AG04450 (cell line): ENCODE data around the gene CCDC88C. TPM values are rescaled to one million over a fixed set of nuclear protein-coding genes. Genes with fewer than 3 reads are reported as not detected.

Experiments used
- CTCF ChIA-PET: fragments of 300-600, 350-600 bp; formaldehyde crosslinking; extraction: SDS; loops from one replicate; lab custom pipeline; 2022; ENCODE audit warnings: antibody characterized with exemption, inconsistent platforms; lab: Charles Lee
- POLR2A ChIA-PET: fragments of 350-600 bp; formaldehyde crosslinking; extraction: SDS; loops from one replicate; lab custom pipeline; 2021; ENCODE audit warnings: antibody characterized with exemption, inconsistent platforms; lab: Yijun Ruan, JAX
- DNase-seq: peaks from one replicate; pipeline ENCODE4 v3.0.0-alpha.2; 2011; ENCODE audit warnings: low read depth, low spot score
- H3K27ac ChIP-seq: one replicate; pipeline ENCODE4 v1.5.1; 2012; ENCODE audit warnings: low read depth, low read length, control low read depth
- H3K27me3 ChIP-seq: one replicate; pipeline ENCODE4 v1.6.0; 2012; ENCODE audit warnings: low read length; ENCODE audit not compliant: control insufficient read depth, insufficient read depth
- H3K4me3 ChIP-seq: 2 replicates; pipeline ENCODE4 v1.5.1; 2011; ENCODE audit warnings: mild to moderate bottlenecking, low read depth, low read length, control low read depth
- H3K9me3 ChIP-seq: 2 replicates; pipeline ENCODE4 v1.5.1; 2012; ENCODE audit warnings: low read length; ENCODE audit not compliant: control insufficient read depth, insufficient read depth
- polyA plus RNA-seq: library from polyadenylated mRNA; depleted of rRNA; stranded (reverse); fragments of >200 nt; gene quantifications from 2 replicates; pipeline ENCODE4 v1.2.3, GENCODE V29; 2011
- TF ChIP-seq, protein P1 (sequence below): IDR thresholded peaks from 2 replicates; pipeline ENCODE4 v1.5.1; 2011; ENCODE audit warnings: low read depth, low read length, control low read depth, inconsistent platforms

The CCDC88C gene
- polyA plus RNA-seq, 1 experiment = 0.01 TPM

GRCh38 chr14:91299121-91300115, 118.2 kb downstream of the CCDC88C start:
- Histone ChIP-seq H3K27me3 (peaks cover 4% of the 10 kb centered on the region), H3K4me3 (no peak overlapping the region), H3K27ac (no peak overlapping the region), H3K9me3 (no peaks in the 10 kb centered on the region; the same call in 1 of the 2 replicates)
- ChIA-PET CTCF (interaction anchor here (1.3 kb wide), 1 partner anchor 122 kb away, joined by 4 read pairs; no protein-coding TSS in a partner anchor), POLR2A (no interaction called here)
- no peak for DNase-seq
- TF ChIP-seq, protein P1, sequence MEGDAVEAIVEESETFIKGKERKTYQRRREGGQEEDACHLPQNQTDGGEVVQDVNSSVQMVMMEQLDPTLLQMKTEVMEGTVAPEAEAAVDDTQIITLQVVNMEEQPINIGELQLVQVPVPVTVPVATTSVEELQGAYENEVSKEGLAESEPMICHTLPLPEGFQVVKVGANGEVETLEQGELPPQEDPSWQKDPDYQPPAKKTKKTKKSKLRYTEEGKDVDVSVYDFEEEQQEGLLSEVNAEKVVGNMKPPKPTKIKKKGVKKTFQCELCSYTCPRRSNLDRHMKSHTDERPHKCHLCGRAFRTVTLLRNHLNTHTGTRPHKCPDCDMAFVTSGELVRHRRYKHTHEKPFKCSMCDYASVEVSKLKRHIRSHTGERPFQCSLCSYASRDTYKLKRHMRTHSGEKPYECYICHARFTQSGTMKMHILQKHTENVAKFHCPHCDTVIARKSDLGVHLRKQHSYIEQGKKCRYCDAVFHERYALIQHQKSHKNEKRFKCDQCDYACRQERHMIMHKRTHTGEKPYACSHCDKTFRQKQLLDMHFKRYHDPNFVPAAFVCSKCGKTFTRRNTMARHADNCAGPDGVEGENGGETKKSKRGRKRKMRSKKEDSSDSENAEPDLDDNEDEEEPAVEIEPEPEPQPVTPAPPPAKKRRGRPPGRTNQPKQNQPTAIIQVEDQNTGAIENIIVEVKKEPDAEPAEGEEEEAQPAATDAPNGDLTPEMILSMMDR = no peak

GRCh38 chr14:91298576-91298975, 119.0 kb downstream of the CCDC88C start:
- CTCF ChIA-PET = interaction anchor here (1.3 to 1.9 kb wide), 2 partner anchors 25 to 121 kb away, joined by 4 to 5 read pairs; no protein-coding TSS in a partner anchor

DNA sequence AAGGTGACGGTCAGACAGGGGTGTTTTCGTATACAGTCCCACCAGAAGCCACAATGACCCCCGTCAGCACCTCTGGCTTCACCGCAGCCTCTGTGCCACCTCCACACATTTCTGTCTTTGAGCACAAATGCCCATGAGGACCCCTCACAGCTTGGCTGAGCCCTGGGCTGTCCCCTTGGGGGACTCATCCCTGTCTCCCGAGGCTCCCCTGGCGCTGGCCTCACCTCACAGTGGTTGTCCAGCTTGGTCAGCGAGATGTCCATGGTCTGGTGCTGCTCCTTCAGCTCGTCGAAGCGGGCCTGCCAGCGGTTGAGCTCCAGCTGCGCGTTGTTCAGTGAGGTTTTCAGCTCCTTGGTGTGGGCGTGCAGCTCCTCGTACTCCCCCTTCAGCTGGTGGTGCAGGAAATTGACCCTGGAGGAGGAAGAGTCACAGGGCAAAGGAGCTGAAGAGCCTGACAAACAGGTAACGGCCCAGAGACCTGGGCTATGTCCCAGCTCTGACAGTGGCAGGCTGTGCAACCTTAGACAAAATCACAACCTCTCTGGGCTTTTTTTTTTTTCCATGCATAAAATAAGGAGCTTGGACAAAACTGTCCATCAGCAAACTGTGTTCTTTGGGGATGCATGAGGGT, 120.4 kb downstream of the CCDC88C start:
- peaks cover 4% of the 10 kb centered on the region for H3K27me3 ChIP-seq
- no peak overlapping the region for H3K4me3 ChIP-seq
- TF ChIP-seq, protein P1 = no peak
- no peak overlapping the region for H3K27ac ChIP-seq
- H3K9me3 ChIP-seq = peaks cover 4% of the 10 kb centered on the region; the same call in 1 of the 2 replicates
- ChIA-PET POLR2A (no interaction called here), CTCF (interaction anchor here (0.8 to 1.9 kb wide), 4 partner anchors 10 to 119 kb away, joined by 3 to 8 read pairs (median 4); no protein-coding TSS in a partner anchor)
- DNase-seq = no peak

More at GRCh38 chr14:91298576-91298975, 119.0 kb downstream of the CCDC88C start:
- Histone ChIP-seq H3K27ac (no peak overlapping the region), H3K4me3 (no peak overlapping the region), H3K27me3 (peaks cover 4% of the 10 kb centered on the region), H3K9me3 (no peaks in the 10 kb centered on the region; the same call in 1 of the 2 replicates)
- TF ChIP-seq, protein P1 = no peak
- DNase-seq = no peak
- POLR2A ChIA-PET = no interaction called here

DNA sequence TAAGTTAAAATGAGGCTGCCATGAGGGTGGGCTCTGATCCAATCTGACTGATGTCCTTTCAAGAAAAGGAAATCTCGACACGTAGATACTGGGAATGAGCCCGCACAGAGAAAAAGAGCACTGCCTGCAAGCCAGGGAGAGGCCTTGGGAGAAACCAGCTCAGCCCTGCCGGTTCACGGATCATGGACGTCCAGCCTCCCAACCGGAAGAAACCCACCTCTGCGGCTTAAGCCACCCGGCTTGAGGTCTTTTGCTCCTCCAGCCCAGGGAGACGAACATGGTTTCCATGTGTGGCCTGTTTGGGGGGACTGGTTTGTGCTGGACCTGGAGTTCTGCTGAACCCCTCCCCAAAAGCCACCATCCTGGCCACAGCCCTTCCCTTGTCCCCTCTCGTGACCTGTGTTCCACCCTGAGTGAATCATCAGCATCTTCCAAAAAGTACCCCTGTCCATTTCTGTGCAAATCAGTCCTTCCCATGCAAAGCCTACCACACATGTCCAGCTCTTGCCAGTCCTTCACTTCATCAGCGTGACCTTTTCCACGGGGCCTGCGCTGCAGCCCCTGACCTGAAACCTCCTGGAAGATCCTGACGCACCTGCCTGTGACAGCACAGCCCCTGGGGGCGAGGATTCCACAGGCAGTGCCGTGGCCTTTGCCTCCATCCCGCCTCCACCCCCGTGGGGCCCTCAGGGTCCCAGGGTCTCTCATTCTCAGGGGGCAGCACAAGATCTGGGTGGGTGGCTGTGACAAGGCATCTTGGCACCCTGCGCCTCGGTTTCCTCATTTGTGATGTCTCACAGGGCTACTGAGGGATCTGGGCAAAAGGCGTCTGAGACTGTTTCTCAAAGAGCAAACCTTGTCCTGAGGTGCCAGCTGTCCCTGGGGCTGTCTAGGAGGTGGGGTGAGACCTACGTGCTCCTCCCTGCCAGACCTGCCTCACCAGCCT, 121.5 kb downstream of the CCDC88C start:
- no peak overlapping the region for H3K4me3 ChIP-seq
- no peaks in the 10 kb centered on the region for H3K27me3 ChIP-seq
- ChIA-PET POLR2A (no interaction called here), CTCF (interaction anchor here (0.8 to 1.9 kb wide), 4 partner anchors 9 to 119 kb away, joined by 3 to 8 read pairs (median 5); no protein-coding TSS in a partner anchor)
- H3K9me3 ChIP-seq = peaks cover 4% of the 10 kb centered on the region; the same call in 1 of the 2 replicates
- TF ChIP-seq, protein P1 = no peak
- no peak overlapping the region for H3K27ac ChIP-seq
- DNase-seq = no peak
